GM23338 (cell line): Measurements from ENCODE around the gene AKAP13. TPM values are rescaled to one million over a fixed set of nuclear protein-coding genes. Genes with fewer than 3 reads are reported as not detected.
A peak's percentile ranks its signal among the peaks of the same experiment; 100 is the strongest.

ENCODE experiments used
- ATAC-seq: fragments of 200-7000 bp; cut with Tn5 transposase; 3 replicates; pipeline ENCODE4 v1.9.1; 2020
- DNase-seq: peaks from one replicate; pipeline ENCODE4 v3.0.0-alpha.2; 2015; ENCODE audit warnings: low spot score
- H2AFZ ChIP-seq: fragments of 200-600 bp; sonication (generic); 2 replicates; pipeline ENCODE4 v1.8.0; 2016; ENCODE audit warnings: antibody characterized with exemption, mild to moderate bottlenecking, moderate library complexity
- H3F3A ChIP-seq: fragments of 200-600 bp; sonication (generic); replicated peaks from 2 replicates; pipeline ENCODE4 v1.8.0; 2017; ENCODE audit warnings: antibody characterized with exemption, mixed run types, low read depth
- H3K27ac ChIP-seq: fragments of 200-600 bp; sonication (generic); 2 replicates; pipeline ENCODE4 v1.6.1; 2016; ENCODE audit warnings: low read depth
- H3K27me3 ChIP-seq: fragments of 200-600 bp; sonication (generic); 2 replicates; pipeline ENCODE4 v1.8.0; 2016; ENCODE audit warnings: mild to moderate bottlenecking, mixed run types, moderate library complexity; ENCODE audit not compliant: insufficient read depth
- H3K36me3 ChIP-seq: fragments of 200-600 bp; sonication (generic); 2 replicates; pipeline ENCODE4 v1.8.0; 2016; ENCODE audit warnings: mild to moderate bottlenecking; ENCODE audit not compliant: insufficient read depth
- H3K4me1 ChIP-seq: fragments of 200-600 bp; sonication (generic); 2 replicates; pipeline ENCODE4 v1.8.0; 2016; ENCODE audit warnings: mild to moderate bottlenecking, moderate library complexity; ENCODE audit not compliant: insufficient read depth
- H3K4me2 ChIP-seq: fragments of 200-600 bp; sonication (generic); 2 replicates; pipeline ENCODE4 v1.7.1; 2017; ENCODE audit warnings: mixed run types
- H3K4me3 ChIP-seq: fragments of 200-600 bp; sonication (generic); 2 replicates; pipeline ENCODE4 v1.6.1; 2016; ENCODE audit warnings: mixed run types
- H3K79me2 ChIP-seq: fragments of 200-600 bp; sonication (generic); replicated peaks from 2 replicates; pipeline ENCODE4 v1.8.0; 2017; ENCODE audit warnings: mild to moderate bottlenecking; ENCODE audit not compliant: insufficient read depth
- H3K9me2 ChIP-seq: fragments of 200-600 bp; sonication (generic); 2 replicates; pipeline ENCODE4 v1.8.0; 2017; ENCODE audit not compliant: insufficient read depth
- H4K20me1 ChIP-seq: fragments of 200-600 bp; sonication (generic); replicated peaks from 2 replicates; pipeline ENCODE4 v1.8.0; 2017; ENCODE audit warnings: mild to moderate bottlenecking; ENCODE audit not compliant: insufficient read depth
- H3K27ac Mint-ChIP-seq: 2 replicates; pipeline ENCODE4 v1.8.0; 2020; ENCODE audit warnings: inconsistent platforms, mild to moderate bottlenecking, moderate library complexity, mixed read lengths
- H3K27me3 Mint-ChIP-seq: 3 replicates; pipeline ENCODE4 v1.8.0; 2022; ENCODE audit warnings: low read depth, mild to moderate bottlenecking, moderate library complexity, mixed read lengths, inconsistent platforms; ENCODE audit not compliant: insufficient read depth, poor library complexity
- H3K36me3 Mint-ChIP-seq: 3 replicates; pipeline ENCODE4 v1.8.0; 2021; ENCODE audit warnings: low read depth, mild to moderate bottlenecking, inconsistent platforms, moderate library complexity, mixed read lengths
- H3K4me1 Mint-ChIP-seq: 3 replicates; pipeline ENCODE4 v1.8.0; 2020; ENCODE audit warnings: mild to moderate bottlenecking, inconsistent platforms, mixed read lengths
- H3K4me3 Mint-ChIP-seq: 3 replicates; pipeline ENCODE4 v1.8.0; 2021; ENCODE audit warnings: moderate library complexity, mild to moderate bottlenecking, inconsistent platforms, mixed read lengths
- H3K9me3 Mint-ChIP-seq: 3 replicates; pipeline ENCODE4 v1.8.0; 2020; ENCODE audit warnings: moderate library complexity, mild to moderate bottlenecking, inconsistent platforms, mixed read lengths
- CREB1 ChIP-seq: fragments of 250-450 bp; sonication (Bioruptor Pico); IDR thresholded peaks from 2 replicates; pipeline ENCODE4 v1.5.0; 2020; ENCODE audit warnings: low read depth, mild to moderate bottlenecking, moderate library complexity
- EZH2 ChIP-seq: fragments of 200-600 bp; sonication (generic); IDR thresholded peaks from one replicate; pipeline ENCODE4 v1.8.0; 2017; ENCODE audit warnings: antibody characterized with exemption, mild to moderate bottlenecking, low read depth; ENCODE audit not compliant: unreplicated experiment
- EZH2phosphoT487 ChIP-seq: fragments of 200-600 bp; sonication (generic); IDR thresholded peaks from one replicate; pipeline ENCODE4 v1.8.1; 2018; ENCODE audit warnings: antibody characterized with exemption; ENCODE audit not compliant: unreplicated experiment
- JUNB ChIP-seq: IDR thresholded peaks from one replicate; pipeline ENCODE4 v1.6.1; 2016; ENCODE audit warnings: antibody characterized with exemption; ENCODE audit not compliant: unreplicated experiment
- NANOG ChIP-seq: IDR thresholded peaks from 2 replicates; pipeline ENCODE4 v1.6.1; 2016; ENCODE audit warnings: antibody characterized with exemption, borderline replicate concordance
- POLR2AphosphoS5 ChIP-seq: IDR thresholded peaks from 2 replicates; pipeline ENCODE4 v1.6.1; 2016; ENCODE audit warnings: antibody characterized with exemption, low read depth
- STAT1 ChIP-seq: IDR thresholded peaks from one replicate; pipeline ENCODE4 v1.6.1; 2016; ENCODE audit warnings: antibody characterized with exemption; ENCODE audit not compliant: unreplicated experiment
- ZNF114 ChIP-seq: fragments of 250-450 bp; sonication (Bioruptor Pico); IDR thresholded peaks from 2 replicates; pipeline ENCODE4 v1.5.0; 2020; ENCODE audit warnings: mild to moderate bottlenecking, moderate library complexity
- ZNF331 ChIP-seq: fragments of 250-450 bp; sonication (Bioruptor Pico); IDR thresholded peaks from 2 replicates; pipeline ENCODE4 v1.5.0; 2020; ENCODE audit warnings: low read depth, mild to moderate bottlenecking, moderate library complexity
- ZNF462 ChIP-seq: fragments of 250-450 bp; sonication (Bioruptor Pico); IDR thresholded peaks from 2 replicates; pipeline ENCODE4 v1.5.0; 2020; ENCODE audit warnings: mild to moderate bottlenecking, moderate library complexity
- polyA plus RNA-seq: library from polyadenylated mRNA; unstranded; fragments of >200 nt; fragmentation: Nextera tagmentation; extraction: Ambion mirVana; gene quantifications from 2 replicates; pipeline ENCODE4 v1.2.1, GENCODE V29; 2016
- total RNA-seq: library from RNA; depleted of rRNA; stranded (reverse); fragments of >200 nt; shearing (Covaris generic); gene quantifications from 2 replicates; pipeline ENCODE4 v1.2.3, GENCODE V29; 2014
- TF ChIP-seq, protein P1 (sequence below): IDR thresholded peaks from one replicate; pipeline ENCODE4 v1.6.1; 2018; ENCODE audit warnings: antibody characterized with exemption; ENCODE audit not compliant: unreplicated experiment
- TF ChIP-seq, protein P2 (sequence below): IDR thresholded peaks from 2 replicates; pipeline ENCODE4 v1.6.1; 2016; ENCODE audit warnings: antibody characterized with exemption
- TF ChIP-seq, protein P3 (sequence below), 2 experiments: fragments of 200-600 bp in 1 of 2; sonication (generic) in 1 of 2; conservative IDR thresholded peaks; 2 replicates each; pipeline versions ENCODE4 v1.5.1 to v1.6.1; 2016 to 2017; ENCODE audit warnings: antibody characterized with exemption in 2 of 2, low read depth in 2 of 2, mild to moderate bottlenecking in 2 of 2, moderate library complexity in 1 of 2

The AKAP13 gene
- total and polyA plus RNA-seq, 2 experiments from 2014 or later = 46.2 to 60.7 TPM

DNA sequence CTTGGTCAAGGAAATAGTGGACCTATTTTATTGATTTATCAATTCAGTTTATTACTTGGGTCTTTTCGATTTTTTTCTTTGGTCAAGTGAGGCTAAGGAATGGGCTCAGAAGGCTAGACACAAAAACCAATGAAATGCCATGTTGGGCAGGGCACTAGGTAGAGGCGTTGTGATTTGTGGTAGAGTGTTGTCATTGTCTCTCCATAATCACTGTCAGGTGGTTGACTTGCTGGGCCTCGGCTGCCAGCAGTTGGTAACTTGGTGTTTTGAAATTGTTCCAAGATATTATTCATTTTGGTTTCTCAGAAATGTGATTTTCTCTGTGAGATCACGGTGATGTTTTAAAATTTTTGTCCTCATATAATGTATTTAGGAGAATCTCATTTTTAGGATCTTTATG is 240.7 kb downstream of the AKAP13 start:
- no peaks in the 10 kb centered on the region for H3K27me3 ChIP-seq
- Mint-ChIP-seq H3K27me3 (peaks cover 6% of the 10 kb centered on the region), H3K9me3 (no peaks in the 10 kb centered on the region), H3K36me3 (no peaks in the 10 kb centered on the region), H3K27ac (no peak overlapping the region), H3K4me3 (no peak overlapping the region), H3K4me1 (no peaks in the 10 kb centered on the region; the same call in 2 of the 3 replicates)
- H3F3A ChIP-seq = no peaks in the 10 kb centered on the region
- H3K27ac ChIP-seq = no peak overlapping the region
- H3K4me3 ChIP-seq = no peak overlapping the region
- ATAC-seq (no peak), DNase-seq (no peak)
- no peak overlapping the region for H2AFZ ChIP-seq
- peaks cover 10% of the 10 kb centered on the region for H3K79me2 ChIP-seq
- 0 out of 2 replicates have a peak overlapping the region, but pooled peaks have one; percentile 70 for H3K4me2 ChIP-seq
- peaks cover 47% of the 10 kb centered on the region for H3K4me1 ChIP-seq
- TF ChIP-seq EZH2phosphoT487 = no peak
- TF ChIP-seq CREB1 = no peak
- no peak for TF ChIP-seq ZNF114 (CRISPR knock-in tag)
- no peak for TF ChIP-seq ZNF462 (CRISPR knock-in tag)
- no peak for TF ChIP-seq NANOG
- no peak for TF ChIP-seq JUNB
- no peak for TF ChIP-seq ZNF331
- TF ChIP-seq, protein P1, sequence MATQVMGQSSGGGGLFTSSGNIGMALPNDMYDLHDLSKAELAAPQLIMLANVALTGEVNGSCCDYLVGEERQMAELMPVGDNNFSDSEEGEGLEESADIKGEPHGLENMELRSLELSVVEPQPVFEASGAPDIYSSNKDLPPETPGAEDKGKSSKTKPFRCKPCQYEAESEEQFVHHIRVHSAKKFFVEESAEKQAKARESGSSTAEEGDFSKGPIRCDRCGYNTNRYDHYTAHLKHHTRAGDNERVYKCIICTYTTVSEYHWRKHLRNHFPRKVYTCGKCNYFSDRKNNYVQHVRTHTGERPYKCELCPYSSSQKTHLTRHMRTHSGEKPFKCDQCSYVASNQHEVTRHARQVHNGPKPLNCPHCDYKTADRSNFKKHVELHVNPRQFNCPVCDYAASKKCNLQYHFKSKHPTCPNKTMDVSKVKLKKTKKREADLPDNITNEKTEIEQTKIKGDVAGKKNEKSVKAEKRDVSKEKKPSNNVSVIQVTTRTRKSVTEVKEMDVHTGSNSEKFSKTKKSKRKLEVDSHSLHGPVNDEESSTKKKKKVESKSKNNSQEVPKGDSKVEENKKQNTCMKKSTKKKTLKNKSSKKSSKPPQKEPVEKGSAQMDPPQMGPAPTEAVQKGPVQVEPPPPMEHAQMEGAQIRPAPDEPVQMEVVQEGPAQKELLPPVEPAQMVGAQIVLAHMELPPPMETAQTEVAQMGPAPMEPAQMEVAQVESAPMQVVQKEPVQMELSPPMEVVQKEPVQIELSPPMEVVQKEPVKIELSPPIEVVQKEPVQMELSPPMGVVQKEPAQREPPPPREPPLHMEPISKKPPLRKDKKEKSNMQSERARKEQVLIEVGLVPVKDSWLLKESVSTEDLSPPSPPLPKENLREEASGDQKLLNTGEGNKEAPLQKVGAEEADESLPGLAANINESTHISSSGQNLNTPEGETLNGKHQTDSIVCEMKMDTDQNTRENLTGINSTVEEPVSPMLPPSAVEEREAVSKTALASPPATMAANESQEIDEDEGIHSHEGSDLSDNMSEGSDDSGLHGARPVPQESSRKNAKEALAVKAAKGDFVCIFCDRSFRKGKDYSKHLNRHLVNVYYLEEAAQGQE = no peak
- TF ChIP-seq, protein P2, sequence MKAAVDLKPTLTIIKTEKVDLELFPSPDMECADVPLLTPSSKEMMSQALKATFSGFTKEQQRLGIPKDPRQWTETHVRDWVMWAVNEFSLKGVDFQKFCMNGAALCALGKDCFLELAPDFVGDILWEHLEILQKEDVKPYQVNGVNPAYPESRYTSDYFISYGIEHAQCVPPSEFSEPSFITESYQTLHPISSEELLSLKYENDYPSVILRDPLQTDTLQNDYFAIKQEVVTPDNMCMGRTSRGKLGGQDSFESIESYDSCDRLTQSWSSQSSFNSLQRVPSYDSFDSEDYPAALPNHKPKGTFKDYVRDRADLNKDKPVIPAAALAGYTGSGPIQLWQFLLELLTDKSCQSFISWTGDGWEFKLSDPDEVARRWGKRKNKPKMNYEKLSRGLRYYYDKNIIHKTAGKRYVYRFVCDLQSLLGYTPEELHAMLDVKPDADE = no peak
- TF ChIP-seq EZH2 = no peak
- TF ChIP-seq POLR2AphosphoS5 = no peak
- TF ChIP-seq STAT1 = no peak
- TF ChIP-seq, protein P3, sequence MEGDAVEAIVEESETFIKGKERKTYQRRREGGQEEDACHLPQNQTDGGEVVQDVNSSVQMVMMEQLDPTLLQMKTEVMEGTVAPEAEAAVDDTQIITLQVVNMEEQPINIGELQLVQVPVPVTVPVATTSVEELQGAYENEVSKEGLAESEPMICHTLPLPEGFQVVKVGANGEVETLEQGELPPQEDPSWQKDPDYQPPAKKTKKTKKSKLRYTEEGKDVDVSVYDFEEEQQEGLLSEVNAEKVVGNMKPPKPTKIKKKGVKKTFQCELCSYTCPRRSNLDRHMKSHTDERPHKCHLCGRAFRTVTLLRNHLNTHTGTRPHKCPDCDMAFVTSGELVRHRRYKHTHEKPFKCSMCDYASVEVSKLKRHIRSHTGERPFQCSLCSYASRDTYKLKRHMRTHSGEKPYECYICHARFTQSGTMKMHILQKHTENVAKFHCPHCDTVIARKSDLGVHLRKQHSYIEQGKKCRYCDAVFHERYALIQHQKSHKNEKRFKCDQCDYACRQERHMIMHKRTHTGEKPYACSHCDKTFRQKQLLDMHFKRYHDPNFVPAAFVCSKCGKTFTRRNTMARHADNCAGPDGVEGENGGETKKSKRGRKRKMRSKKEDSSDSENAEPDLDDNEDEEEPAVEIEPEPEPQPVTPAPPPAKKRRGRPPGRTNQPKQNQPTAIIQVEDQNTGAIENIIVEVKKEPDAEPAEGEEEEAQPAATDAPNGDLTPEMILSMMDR (conservative IDR thresholded peaks at IDR 0.05; ENCODE audit: low read depth in 2 of 2) = no peak
- no peaks in the 10 kb centered on the region for H3K9me2 ChIP-seq
- no peaks in the 10 kb centered on the region for H3K36me3 ChIP-seq
- H4K20me1 ChIP-seq = 0 out of 2 replicates have a peak, but pooled peaks cover 6% of the 10 kb centered on the region
